K562 (cell line): Measurements from ENCODE around the gene CABP4.

Experiments used
- EP300 ChIP-seq: IDR thresholded peaks from 2 replicates; pipeline ENCODE4 v1.6.1; 2012; ENCODE audit warnings: low read length, improper control_type of control experiment
- POLR2A ChIP-seq: fragments of 450-650 bp; conservative IDR thresholded peaks from 2 replicates; pipeline ENCODE4 v1.6.1; 2016
- TCF7L2 ChIP-seq: fragments of 150-350 bp; IDR thresholded peaks from 2 replicates; pipeline ENCODE4 v1.6.1; 2016; ENCODE audit warnings: low read depth, mild to moderate bottlenecking, low read length, moderate library complexity
- TF ChIP-seq, protein P1 (sequence below): fragments of 200-800 bp; sonication (Bioruptor generic); IDR thresholded peaks from 2 replicates; pipeline ENCODE4 v1.6.1; 2017; ENCODE audit warnings: missing genetic modification characterization, missing compliant biosample characterization
- TF ChIP-seq, protein P2 (sequence below): fragments of 450-650 bp; IDR thresholded peaks from 2 replicates; pipeline ENCODE4 v1.6.1; 2018; ENCODE audit not compliant: partially characterized antibody
- TF ChIP-seq, protein P3 (sequence below): sonication (generic); formaldehyde crosslinking; IDR thresholded peaks from 2 replicates; pipeline ENCODE4 v1.8.1; 2022; ENCODE audit warnings: missing genetic modification reagents

DNA sequence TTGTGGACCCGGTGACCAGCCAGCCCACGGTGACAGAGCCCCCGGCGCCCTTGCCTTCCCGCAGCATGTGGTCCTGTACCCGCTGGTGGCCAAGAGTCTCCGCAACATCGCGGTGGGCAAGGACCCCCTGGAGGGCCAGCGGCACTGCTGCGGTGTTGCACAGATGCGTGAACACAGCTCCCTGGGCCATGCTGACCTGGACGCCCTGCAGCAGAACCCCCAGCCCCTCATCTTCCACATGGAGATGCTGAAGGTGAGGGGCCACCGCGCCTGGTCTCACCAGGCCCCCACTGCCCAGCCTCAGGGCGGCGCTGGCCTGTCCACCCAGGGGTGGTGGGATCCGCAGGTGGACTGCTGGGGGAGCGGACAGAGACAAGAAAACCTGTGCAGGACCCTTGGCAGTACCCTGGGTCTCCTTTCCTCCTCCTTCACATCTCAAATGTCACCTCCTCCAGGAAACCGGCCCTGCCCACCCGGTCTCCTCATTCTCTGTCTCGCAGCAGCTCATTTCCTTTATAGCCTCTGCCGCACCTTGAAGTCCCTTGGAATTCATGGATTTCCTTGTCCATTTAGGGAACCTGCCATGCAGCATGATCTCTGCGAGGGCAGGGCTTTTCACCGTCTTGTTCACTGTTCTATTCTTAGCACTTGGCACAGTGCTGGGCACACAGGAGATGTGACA is 34.2 kb downstream of the CABP4 start:
- TF ChIP-seq TCF7L2 (no peak), POLR2A (no peak), EP300 (no peak)
- TF ChIP-seq, protein P1, sequence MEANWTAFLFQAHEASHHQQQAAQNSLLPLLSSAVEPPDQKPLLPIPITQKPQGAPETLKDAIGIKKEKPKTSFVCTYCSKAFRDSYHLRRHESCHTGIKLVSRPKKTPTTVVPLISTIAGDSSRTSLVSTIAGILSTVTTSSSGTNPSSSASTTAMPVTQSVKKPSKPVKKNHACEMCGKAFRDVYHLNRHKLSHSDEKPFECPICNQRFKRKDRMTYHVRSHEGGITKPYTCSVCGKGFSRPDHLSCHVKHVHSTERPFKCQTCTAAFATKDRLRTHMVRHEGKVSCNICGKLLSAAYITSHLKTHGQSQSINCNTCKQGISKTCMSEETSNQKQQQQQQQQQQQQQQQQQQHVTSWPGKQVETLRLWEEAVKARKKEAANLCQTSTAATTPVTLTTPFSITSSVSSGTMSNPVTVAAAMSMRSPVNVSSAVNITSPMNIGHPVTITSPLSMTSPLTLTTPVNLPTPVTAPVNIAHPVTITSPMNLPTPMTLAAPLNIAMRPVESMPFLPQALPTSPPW (CRISPR knock-in tag), result no peak
- TF ChIP-seq, protein P2, sequence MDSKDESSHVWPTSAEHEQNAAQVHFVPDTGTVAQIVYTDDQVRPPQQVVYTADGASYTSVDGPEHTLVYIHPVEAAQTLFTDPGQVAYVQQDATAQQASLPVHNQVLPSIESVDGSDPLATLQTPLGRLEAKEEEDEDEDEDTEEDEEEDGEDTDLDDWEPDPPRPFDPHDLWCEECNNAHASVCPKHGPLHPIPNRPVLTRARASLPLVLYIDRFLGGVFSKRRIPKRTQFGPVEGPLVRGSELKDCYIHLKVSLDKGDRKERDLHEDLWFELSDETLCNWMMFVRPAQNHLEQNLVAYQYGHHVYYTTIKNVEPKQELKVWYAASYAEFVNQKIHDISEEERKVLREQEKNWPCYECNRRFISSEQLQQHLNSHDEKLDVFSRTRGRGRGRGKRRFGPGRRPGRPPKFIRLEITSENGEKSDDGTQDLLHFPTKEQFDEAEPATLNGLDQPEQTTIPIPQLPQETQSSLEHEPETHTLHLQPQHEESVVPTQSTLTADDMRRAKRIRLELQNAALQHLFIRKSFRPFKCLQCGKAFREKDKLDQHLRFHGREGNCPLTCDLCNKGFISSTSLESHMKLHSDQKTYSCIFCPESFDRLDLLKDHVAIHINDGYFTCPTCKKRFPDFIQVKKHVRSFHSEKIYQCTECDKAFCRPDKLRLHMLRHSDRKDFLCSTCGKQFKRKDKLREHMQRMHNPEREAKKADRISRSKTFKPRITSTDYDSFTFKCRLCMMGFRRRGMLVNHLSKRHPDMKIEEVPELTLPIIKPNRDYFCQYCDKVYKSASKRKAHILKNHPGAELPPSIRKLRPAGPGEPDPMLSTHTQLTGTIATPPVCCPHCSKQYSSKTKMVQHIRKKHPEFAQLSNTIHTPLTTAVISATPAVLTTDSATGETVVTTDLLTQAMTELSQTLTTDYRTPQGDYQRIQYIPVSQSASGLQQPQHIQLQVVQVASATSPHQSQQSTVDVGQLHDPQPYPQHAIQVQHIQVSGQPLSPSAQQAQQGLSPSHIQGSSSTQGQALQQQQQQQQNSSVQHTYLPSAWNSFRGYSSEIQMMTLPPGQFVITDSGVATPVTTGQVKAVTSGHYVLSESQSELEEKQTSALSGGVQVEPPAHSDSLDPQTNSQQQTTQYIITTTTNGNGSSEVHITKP, result no peak
- TF ChIP-seq, protein P3, sequence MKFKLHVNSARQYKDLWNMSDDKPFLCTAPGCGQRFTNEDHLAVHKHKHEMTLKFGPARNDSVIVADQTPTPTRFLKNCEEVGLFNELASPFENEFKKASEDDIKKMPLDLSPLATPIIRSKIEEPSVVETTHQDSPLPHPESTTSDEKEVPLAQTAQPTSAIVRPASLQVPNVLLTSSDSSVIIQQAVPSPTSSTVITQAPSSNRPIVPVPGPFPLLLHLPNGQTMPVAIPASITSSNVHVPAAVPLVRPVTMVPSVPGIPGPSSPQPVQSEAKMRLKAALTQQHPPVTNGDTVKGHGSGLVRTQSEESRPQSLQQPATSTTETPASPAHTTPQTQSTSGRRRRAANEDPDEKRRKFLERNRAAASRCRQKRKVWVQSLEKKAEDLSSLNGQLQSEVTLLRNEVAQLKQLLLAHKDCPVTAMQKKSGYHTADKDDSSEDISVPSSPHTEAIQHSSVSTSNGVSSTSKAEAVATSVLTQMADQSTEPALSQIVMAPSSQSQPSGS (CRISPR knock-in tag), result no peak
